Gastroesophageal sphincter (tissue), 4 donors: ENCODE data around the gene WWC1. TPM values are rescaled to one million over a fixed set of nuclear protein-coding genes. Genes with fewer than 3 reads are reported as not detected.

Experiments
- ATAC-seq: fragments of 150-250 bp; one replicate; pipeline ENCODE4 v1.9.1; 2016; ENCODE audit warnings: mild to moderate bottlenecking, moderate library complexity
- H3K27ac ChIP-seq, 4 donors: fragments of 200-600 bp; sonication (generic) in 3 of 4; 1 replicate in 3 of 4; 2 replicates in 1 of 4; pipeline ENCODE4 v1.5.1; 2016 to 2019
- H3K27me3 ChIP-seq: fragments of 200-600 bp; sonication (generic); one replicate; pipeline ENCODE4 v1.5.1; 2019
- H3K36me3 ChIP-seq, 2 donors: fragments of 200-600 bp; sonication (generic); one replicate each; pipeline ENCODE4 v1.5.1; 2019; ENCODE audit warnings: control low read depth in 1 of 2
- H3K4me1 ChIP-seq, 3 donors: fragments of 200-600 bp; sonication (generic); 1 replicate in 2 of 3; 2 replicates in 1 of 3; pipeline ENCODE4 v1.5.1; 2016 to 2019; ENCODE audit warnings: control low read depth in 2 of 3
- H3K4me3 ChIP-seq, 2 donors: fragments of 200-600 bp; sonication (generic); one replicate each; pipeline ENCODE4 v1.5.1; 2019; ENCODE audit warnings: mild to moderate bottlenecking in 1 of 2, moderate library complexity in 1 of 2
- H3K9me3 ChIP-seq, 3 donors: fragments of 200-600 bp; sonication (generic); one replicate each; pipeline ENCODE4 v1.5.1; 2017 to 2019; ENCODE audit warnings: control low read depth in 2 of 3
- CTCF ChIP-seq, 4 experiments: fragments of 200-600 bp in 2 of 4; fragments of 450-650 bp in 2 of 4; sonication (generic) in 1 of 4; IDR thresholded peaks; one replicate each; pipeline ENCODE4 v1.5.1; 2017 to 2019; ENCODE audit warnings: antibody characterized with exemption in 4 of 4, mild to moderate bottlenecking in 2 of 4, moderate library complexity in 2 of 4
- EP300 ChIP-seq: sonication (generic); formaldehyde crosslinking; IDR thresholded peaks from one replicate; pipeline ENCODE4 v1.6.1; 2017; ENCODE audit warnings: antibody characterized with exemption, mild to moderate bottlenecking
- POLR2A ChIP-seq, 2 donors: fragments of 450-650 bp; IDR thresholded peaks; one replicate each; pipeline ENCODE4 v1.6.1; 2017; ENCODE audit warnings: antibody characterized with exemption in 2 of 2, mild to moderate bottlenecking in 2 of 2, moderate library complexity in 1 of 2
- POLR2AphosphoS5 ChIP-seq: sonication (generic); formaldehyde crosslinking; IDR thresholded peaks from one replicate; pipeline ENCODE4 v1.6.1; 2017; ENCODE audit warnings: antibody characterized with exemption
- WGBS, 2 donors: methylation state at CpG; one replicate each; pipeline ENCODE4 v1.1.5; 2018; ENCODE audit warnings: low coverage in 1 of 2; 5-methylcytosine and 5-hydroxymethylcytosine counted together
- total RNA-seq, 4 donors: library from RNA; depleted of rRNA; stranded (reverse); fragments of >200 nt; gene quantifications; one replicate each; pipeline ENCODE4 v1.1.0, GENCODE V29; 2016

WWC1 gene
- total RNA-seq, 4 donors from 2014 or later, result 0.67 to 6.9 (median 3.8) TPM

- whole genome bisulfite sequencing, 2 donors, result 83 to 95% methylated on average over 3 of the region's 3 CpGs
- no peak for TF ChIP-seq EP300
- no peak for TF ChIP-seq POLR2AphosphoS5
- no peak for TF ChIP-seq CTCF (IDR thresholded peaks at IDR 0.05)
- TF ChIP-seq POLR2A (IDR thresholded peaks at IDR 0.05), result no peak
- Histone ChIP-seq H3K27me3 (no peaks in the 10 kb centered on the region), H3K27ac (no peak overlapping the region), H3K4me3 (no peak overlapping the region), H3K4me1 (no peaks in the 10 kb centered on the region), H3K9me3 (no peaks in the 10 kb centered on the region), H3K36me3 (no peaks in the 10 kb centered on the region)
- ATAC-seq, result no peak
Observed at GRCh38 chr5:168451565-168451964, 160.1 kb downstream of the WWC1 start.

GRCh38 chr5:168455201-168455600, 163.8 kb downstream of the WWC1 start:
- ATAC-seq, result no peak
- Histone ChIP-seq H3K27me3 (no peaks in the 10 kb centered on the region), H3K4me3 (no peak overlapping the region), H3K36me3 (no peaks in the 10 kb centered on the region), H3K4me1 (no peaks in the 10 kb centered on the region), H3K27ac (no peak overlapping the region), H3K9me3 (no peaks in the 10 kb centered on the region)
- TF ChIP-seq POLR2A (IDR thresholded peaks at IDR 0.05), result no peak
- no peak for TF ChIP-seq CTCF (IDR thresholded peaks at IDR 0.05)
- no peak for TF ChIP-seq EP300
- TF ChIP-seq POLR2AphosphoS5, result no peak
- 80 to 92% methylated on average over 3 to 7 of the region's 12 CpGs for WGBS, 2 donors

DNA sequence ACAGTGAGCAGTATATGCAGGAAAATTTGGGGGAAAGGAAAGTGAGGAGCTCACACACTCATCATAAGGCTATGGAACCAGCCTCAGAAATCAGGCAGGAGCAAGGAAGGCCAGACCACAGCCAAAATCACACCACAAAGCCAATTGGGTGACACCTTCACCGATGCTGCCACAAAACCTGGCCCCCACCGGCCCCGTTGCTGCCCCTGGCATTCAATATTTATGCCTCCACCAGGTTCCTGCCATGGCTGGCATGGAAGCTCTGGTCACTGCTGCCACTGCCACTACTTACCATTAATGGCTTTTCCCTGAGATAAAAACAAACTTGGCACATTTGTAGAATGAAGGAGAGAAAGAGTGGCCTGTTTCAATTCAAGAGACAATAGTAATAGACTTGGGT, 166.1 kb downstream of the WWC1 start:
- Histone ChIP-seq H3K36me3 (no peaks in the 10 kb centered on the region), H3K27ac (no peak overlapping the region), H3K9me3 (no peaks in the 10 kb centered on the region), H3K4me1 (no peaks in the 10 kb centered on the region), H3K27me3 (no peaks in the 10 kb centered on the region), H3K4me3 (no peak overlapping the region)
- TF ChIP-seq POLR2AphosphoS5 (no peak), CTCF (IDR thresholded peaks at IDR 0.05) (no peak), POLR2A (IDR thresholded peaks at IDR 0.05) (no peak), EP300 (no peak)
- WGBS, 2 donors, result 87 to 100% methylated on average over 3 of the region's 3 CpGs
- ATAC-seq, result no peak

- TF ChIP-seq CTCF (IDR thresholded peaks at IDR 0.05), result no peak
- no peak for TF ChIP-seq POLR2AphosphoS5
- TF ChIP-seq POLR2A (IDR thresholded peaks at IDR 0.05), result no peak
- no peak for TF ChIP-seq EP300
- no peak for ATAC-seq
- H3K9me3 ChIP-seq, result no peaks in the 10 kb centered on the region
- H3K4me1 ChIP-seq, result no peaks in the 10 kb centered on the region
- H3K4me3 ChIP-seq, result no peak overlapping the region
- H3K27me3 ChIP-seq, result no peaks in the 10 kb centered on the region
- no peak overlapping the region for H3K27ac ChIP-seq
- WGBS, 2 donors, result 94 to 96% methylated on average over 8 to 9 of the region's 9 CpGs
- H3K36me3 ChIP-seq, result no peaks in the 10 kb centered on the region
Observed at GRCh38 chr5:168460606-168461005, 169.2 kb downstream of the WWC1 start.

GRCh38 chr5:168463081-168463480, 171.6 kb downstream of the WWC1 start:
- no peak for ATAC-seq
- H3K4me3 ChIP-seq, result no peak overlapping the region
- WGBS, 2 donors, result 100% methylated on average over 1 of the region's 2 CpGs
- H3K4me1 ChIP-seq, result no peaks in the 10 kb centered on the region
- H3K27me3 ChIP-seq, result no peaks in the 10 kb centered on the region
- no peaks in the 10 kb centered on the region for H3K36me3 ChIP-seq
- TF ChIP-seq EP300 (no peak), POLR2AphosphoS5 (no peak), POLR2A (IDR thresholded peaks at IDR 0.05) (no peak), CTCF (IDR thresholded peaks at IDR 0.05) (no peak)
- no peaks in the 10 kb centered on the region for H3K9me3 ChIP-seq
- H3K27ac ChIP-seq, result no peak overlapping the region
